ENCODE measurements around the gene RAMP2. TPM values are rescaled to one million over a fixed set of nuclear protein-coding genes. Genes with fewer than 3 reads are reported as not detected.
A peak's percentile ranks its signal among the peaks of the same experiment; 100 is the strongest.

The RAMP2 gene
- total and polyA plus RNA-seq, 4 donors: 25.2 to 106 (median 89.9) TPM

DNA sequence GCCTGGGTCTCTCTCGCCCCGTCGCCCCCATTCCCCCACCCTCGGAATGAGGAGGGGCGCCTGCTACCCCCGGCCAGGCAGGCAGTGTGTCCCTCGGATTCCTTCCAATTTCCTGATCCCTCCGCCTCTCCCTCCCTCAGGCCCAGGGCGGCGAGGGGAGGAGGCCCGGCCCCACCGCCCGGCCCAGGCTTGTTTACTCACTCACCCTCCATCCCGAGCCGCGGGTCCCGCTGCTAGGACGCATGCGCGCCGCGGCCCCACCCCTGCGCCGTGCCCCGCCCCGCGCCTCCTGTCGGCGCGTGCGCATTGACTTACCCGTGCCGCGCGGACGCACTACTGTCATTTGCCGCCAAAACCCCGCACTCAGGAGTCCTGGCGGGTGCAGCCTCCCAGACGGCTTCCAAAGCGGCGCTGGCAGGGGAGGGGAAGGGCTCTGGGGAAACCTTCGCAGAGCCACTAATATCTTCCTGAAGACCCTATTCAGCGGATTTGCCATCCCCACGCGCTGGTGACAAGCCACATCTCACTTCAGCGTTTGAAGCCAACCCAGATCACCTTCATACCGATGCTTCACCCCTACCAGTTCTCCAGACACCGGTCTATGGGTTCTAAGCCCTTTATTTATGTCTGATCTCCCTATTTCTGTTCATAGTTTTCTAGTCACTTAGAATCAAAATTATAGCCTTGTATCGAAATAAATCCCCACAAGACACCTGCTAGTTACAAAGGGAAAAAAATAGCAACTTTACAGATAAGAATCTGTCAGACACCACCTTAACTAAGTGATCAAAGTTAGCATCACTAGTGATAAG, 16.0 kb upstream of the RAMP2 start, which contains the start of gene EZH1:
EZH1 (minus strand) TSS at position 235 of the 812 bp plus-strand sequence. CDS start 16,099 bp downstream, outside the sequence.
- Histone ChIP-seq H3K36me3 (ENCODE audit: control insufficient read depth, insufficient read depth, low read length) (no peaks in the 10 kb centered on the region), H3K4me1 (ENCODE audit: control insufficient read depth, insufficient read depth, low read length) (peaks cover 17% of the 10 kb centered on the region)

DNA sequence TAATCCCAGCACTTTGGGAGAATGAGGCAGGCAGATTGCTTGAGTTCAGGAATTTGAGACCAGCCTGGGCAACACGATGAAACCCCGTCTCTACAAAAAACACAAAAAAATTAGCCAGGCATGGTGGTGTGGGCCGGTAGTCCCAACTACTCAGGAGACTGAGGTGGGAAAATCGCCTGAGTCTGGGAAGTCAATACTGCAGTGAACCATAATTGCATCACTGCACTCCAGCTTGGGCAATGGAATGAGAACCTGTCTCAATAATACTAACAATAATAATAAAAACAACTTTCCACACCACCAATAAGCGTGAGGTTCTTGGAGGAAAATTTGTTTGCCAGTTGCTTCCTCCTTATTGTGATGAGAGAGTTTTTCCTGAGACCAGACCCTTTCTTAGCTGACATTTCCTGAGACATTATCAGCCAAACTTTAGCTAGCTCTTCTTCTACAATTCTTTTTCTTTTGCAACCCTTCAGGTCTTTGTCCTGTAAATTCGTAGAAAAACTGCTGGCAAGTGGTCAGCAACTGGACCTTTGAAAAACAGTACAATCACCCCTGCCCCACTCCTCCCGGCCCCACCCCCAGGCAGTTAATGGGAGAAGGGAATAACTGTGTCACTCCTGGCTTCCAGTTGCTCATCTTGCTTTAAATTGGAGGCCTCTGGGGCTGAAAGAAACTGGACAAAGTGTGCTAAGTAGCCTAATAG, 12.7 kb upstream of the RAMP2 start:
- no peaks in the 10 kb centered on the region for H3K36me3 ChIP-seq (ENCODE audit: control insufficient read depth, insufficient read depth, low read length)
- H3K27ac ChIP-seq (ENCODE audit: low read depth, low read length): peak overlapping the region; percentile 74
- peaks cover 2% of the 10 kb centered on the region for H3K27me3 ChIP-seq (ENCODE audit: control insufficient read depth, insufficient read depth, low read length)
- 56% methylated on average over 5 of the region's 7 CpGs for WGBS (ENCODE audit: insufficient coverage)
- H3K9me3 ChIP-seq (ENCODE audit: control insufficient read depth, insufficient read depth, low read length): no peaks in the 10 kb centered on the region
- H3K4me3 ChIP-seq (ENCODE audit: low read depth, low read length): no peak overlapping the region
- H3K4me1 ChIP-seq (ENCODE audit: control insufficient read depth, insufficient read depth, low read length): peaks cover 17% of the 10 kb centered on the region
- DNase-seq (ENCODE audit: low read depth in 4 of 6, low spot score in 6 of 6): peak in 1 of 6 donors; percentile 24

More for the DNA sequence above, 16.0 kb upstream of the RAMP2 start, which contains the start of gene EZH1:
- H3K27me3 ChIP-seq (ENCODE audit: control insufficient read depth, insufficient read depth, low read length): peaks cover 2% of the 10 kb centered on the region
- H3K9me3 ChIP-seq (ENCODE audit: control insufficient read depth, insufficient read depth, low read length): no peaks in the 10 kb centered on the region
- H3K27ac ChIP-seq (ENCODE audit: low read depth, low read length): peak within 1 kb of the TSS; percentile 79
- H3K4me3 ChIP-seq (ENCODE audit: low read depth, low read length): peak within 1 kb of the TSS; percentile 74
- WGBS (ENCODE audit: insufficient coverage): 5% methylated on average over 49 of the region's 50 CpGs
- DNase-seq (ENCODE audit: low read depth in 4 of 6, low spot score in 6 of 6): peak in 5 of 6 donors; percentile 80 to 98 (median 85)

DNA sequence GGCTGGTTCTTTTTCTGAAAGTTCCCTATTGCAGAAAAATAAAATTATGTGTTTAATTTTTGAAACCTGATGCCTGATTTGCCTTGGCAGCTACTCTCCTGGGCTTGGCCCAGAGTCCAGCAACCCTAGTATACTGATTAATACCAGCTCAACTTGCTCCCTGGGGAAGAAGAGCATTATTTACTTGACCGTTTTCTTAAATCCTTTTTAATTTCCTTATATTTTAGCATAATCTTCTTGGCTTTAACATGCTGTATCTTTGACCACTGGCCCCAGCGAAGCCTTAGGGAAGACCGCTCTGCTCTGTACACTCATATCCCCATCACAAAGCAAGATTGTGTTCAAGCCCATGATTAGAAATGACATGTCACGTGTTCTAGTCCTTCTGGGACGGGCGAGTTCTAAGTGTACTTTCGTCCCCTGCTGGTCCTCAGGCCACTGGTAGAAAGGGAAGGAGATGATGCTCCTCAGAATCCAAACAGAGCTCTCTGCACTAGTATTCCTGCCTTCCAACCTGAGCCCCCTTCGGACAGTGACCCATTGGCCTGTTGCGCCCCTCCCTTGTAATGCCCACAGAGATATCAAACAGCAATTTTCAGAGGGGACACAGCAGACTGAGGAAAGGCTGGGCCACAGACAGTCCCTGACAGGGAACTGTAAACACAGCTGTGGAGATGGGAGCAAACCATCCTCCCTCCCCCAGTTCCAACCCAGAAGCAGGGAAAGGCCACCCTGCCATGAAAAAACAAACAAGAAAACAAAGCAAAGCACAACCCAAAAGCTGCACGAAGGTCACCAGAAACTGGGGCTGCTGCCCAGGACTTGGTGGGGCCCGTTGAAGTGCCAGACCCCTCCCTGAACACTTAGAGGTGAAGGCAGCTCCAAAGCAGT, 11.9 kb upstream of the RAMP2 start:
- H3K4me3 ChIP-seq (ENCODE audit: low read depth, low read length): no peak overlapping the region
- no peaks in the 10 kb centered on the region for H3K36me3 ChIP-seq (ENCODE audit: control insufficient read depth, insufficient read depth, low read length)
- peak overlapping the region; percentile 74 for H3K27ac ChIP-seq (ENCODE audit: low read depth, low read length)
- H3K9me3 ChIP-seq (ENCODE audit: control insufficient read depth, insufficient read depth, low read length): no peaks in the 10 kb centered on the region
- peaks cover 2% of the 10 kb centered on the region for H3K27me3 ChIP-seq (ENCODE audit: control insufficient read depth, insufficient read depth, low read length)
- WGBS (ENCODE audit: insufficient coverage): 68% methylated on average over 8 of the region's 11 CpGs
- DNase-seq (ENCODE audit: low read depth in 4 of 6, low spot score in 6 of 6): peak in 1 of 6 donors; percentile 57
- H3K4me1 ChIP-seq (ENCODE audit: control insufficient read depth, insufficient read depth, low read length): peaks cover 11% of the 10 kb centered on the region

DNA sequence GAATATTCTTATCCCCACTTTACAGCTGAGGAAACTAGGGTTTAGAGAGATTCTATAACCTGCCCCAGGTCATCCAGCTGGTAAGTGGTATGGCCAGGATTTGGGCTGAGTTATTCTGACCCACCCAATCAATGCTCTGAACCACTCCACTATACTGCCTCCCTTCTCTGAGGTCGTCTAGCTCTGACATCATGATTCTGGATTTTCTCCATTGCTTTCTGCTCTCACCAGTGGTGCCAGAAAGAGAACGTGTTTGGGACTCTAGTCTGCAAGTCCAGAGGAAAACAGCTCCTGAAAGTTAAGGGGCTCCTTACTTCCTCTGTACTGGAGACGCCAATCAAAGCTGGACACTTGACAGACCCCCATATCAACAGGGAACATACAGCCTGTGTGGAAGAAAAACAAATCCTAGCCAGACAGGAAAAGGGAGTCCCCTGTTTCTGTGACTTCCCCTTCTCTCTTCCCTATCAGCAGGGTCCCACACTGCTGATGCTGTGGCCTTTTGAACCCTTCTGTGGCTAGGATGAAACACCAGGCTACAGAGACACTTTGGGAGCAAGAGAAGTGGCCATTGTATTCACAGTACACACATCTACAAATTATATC, 10.2 kb upstream of the RAMP2 start:
- peak overlapping the region; percentile 40 for H3K27ac ChIP-seq (ENCODE audit: low read depth, low read length)

DNA sequence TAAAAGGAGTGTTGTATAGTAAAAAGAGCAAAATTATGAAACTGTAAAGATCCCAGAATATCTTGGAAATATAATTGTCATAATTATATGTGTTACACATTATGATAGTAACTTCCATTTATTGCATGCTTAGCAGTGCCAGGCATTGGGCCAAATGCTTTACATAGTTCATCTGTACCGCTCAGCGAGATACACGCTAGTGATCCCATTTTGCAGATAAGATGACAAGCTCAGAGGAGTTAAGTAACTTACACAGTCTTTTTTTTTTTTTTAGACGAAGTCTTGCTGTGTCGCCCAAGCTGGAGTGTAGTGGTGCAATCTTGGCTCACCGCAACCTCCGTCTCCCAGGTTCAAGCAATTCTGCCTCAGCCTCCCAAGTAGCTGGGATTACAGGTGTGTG, 9.4 kb upstream of the RAMP2 start:
- Histone ChIP-seq H3K27me3 (ENCODE audit: control insufficient read depth, insufficient read depth, low read length) (no peaks in the 10 kb centered on the region), H3K4me3 (ENCODE audit: low read depth, low read length) (no peak overlapping the region), H3K9me3 (ENCODE audit: control insufficient read depth, insufficient read depth, low read length) (no peaks in the 10 kb centered on the region), H3K27ac (ENCODE audit: low read depth, low read length) (no peak overlapping the region), H3K36me3 (ENCODE audit: control insufficient read depth, insufficient read depth, low read length) (peaks cover 6% of the 10 kb centered on the region), H3K4me1 (ENCODE audit: control insufficient read depth, insufficient read depth, low read length) (peaks cover 4% of the 10 kb centered on the region)
- DNase-seq (ENCODE audit: low read depth in 4 of 6, low spot score in 6 of 6): no peak
- WGBS (ENCODE audit: insufficient coverage): 100% methylated on average over 1 of the region's 7 CpGs

More for the DNA sequence above, 10.2 kb upstream of the RAMP2 start:
- peaks cover 4% of the 10 kb centered on the region for H3K36me3 ChIP-seq (ENCODE audit: control insufficient read depth, insufficient read depth, low read length)
- peaks cover under 1% of the 10 kb centered on the region for H3K27me3 ChIP-seq (ENCODE audit: control insufficient read depth, insufficient read depth, low read length)
- H3K4me1 ChIP-seq (ENCODE audit: control insufficient read depth, insufficient read depth, low read length): peaks cover 4% of the 10 kb centered on the region
- no peaks in the 10 kb centered on the region for H3K9me3 ChIP-seq (ENCODE audit: control insufficient read depth, insufficient read depth, low read length)
- 52% methylated on average over 3 of the region's 3 CpGs for WGBS (ENCODE audit: insufficient coverage)
- DNase-seq (ENCODE audit: low read depth in 4 of 6, low spot score in 6 of 6): peak in 1 of 6 donors; percentile 37
- H3K4me3 ChIP-seq (ENCODE audit: low read depth, low read length): no peak overlapping the region

DNA sequence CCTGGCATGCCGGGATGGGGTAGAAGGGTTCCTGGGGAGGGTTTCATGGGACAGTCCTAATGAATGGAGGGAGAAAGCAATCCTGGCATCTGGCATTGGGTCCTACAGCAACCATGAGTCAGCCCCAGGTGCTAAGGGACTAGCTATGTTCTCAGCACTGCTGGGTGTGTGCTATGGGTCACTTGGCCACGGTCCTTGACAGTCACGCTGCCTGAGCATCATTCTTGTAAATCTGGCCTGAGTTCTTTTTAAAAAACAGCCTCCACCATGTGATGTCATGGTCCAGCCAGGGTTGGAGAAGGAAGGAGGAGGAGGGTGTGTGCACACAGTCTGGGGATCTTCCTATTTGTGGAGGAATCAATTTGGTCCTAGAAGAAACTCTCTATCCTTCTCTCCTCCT, 6.2 kb upstream of the RAMP2 start:
- H3K4me3 ChIP-seq (ENCODE audit: low read depth, low read length): no peak overlapping the region
- H3K36me3 ChIP-seq (ENCODE audit: control insufficient read depth, insufficient read depth, low read length): peaks cover 6% of the 10 kb centered on the region
- H3K27me3 ChIP-seq (ENCODE audit: control insufficient read depth, insufficient read depth, low read length): peaks cover under 1% of the 10 kb centered on the region
- no peaks in the 10 kb centered on the region for H3K9me3 ChIP-seq (ENCODE audit: control insufficient read depth, insufficient read depth, low read length)
- 100% methylated on average over 1 of the region's 3 CpGs for WGBS (ENCODE audit: insufficient coverage)
- peak in 1 of 6 donors; percentile 17 for DNase-seq (ENCODE audit: low read depth in 4 of 6, low spot score in 6 of 6)
- no peak overlapping the region for H3K27ac ChIP-seq (ENCODE audit: low read depth, low read length)
- H3K4me1 ChIP-seq (ENCODE audit: control insufficient read depth, insufficient read depth, low read length): peaks cover 4% of the 10 kb centered on the region

DNA sequence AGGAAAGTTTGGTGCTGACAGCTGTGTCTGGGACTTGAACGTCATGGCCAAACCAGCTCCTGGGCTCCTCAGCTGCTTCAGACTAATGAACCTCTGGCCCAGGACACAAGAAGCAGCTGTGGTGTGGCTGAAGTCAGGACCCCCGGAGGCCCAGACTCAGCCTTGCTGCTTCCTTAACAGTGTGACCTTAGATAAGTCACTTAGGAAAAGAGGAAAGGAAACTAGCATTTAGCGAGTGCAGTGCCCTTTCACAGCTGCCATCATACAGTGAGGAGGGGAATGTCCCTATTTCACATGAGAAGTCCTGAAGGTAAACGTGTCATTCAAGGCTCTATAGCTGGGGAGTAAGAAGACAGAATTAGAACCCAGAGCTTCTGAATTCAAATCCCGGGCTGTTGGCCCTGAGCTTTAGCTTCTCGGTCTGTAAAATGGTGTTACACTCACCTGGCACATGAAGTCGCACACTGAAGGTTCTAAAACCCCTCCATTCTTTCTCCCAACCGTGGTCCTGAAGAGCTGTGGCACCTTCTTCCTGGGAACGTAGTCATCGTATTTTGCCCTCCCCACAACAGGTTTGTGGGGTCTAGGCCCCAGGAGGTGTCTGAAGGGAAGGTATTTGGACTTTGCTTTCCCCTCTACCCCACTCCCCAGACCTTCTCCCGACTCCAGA, 910 bp upstream of the RAMP2 start:
- Histone ChIP-seq H3K36me3 (ENCODE audit: control insufficient read depth, insufficient read depth, low read length) (peaks cover 6% of the 10 kb centered on the region), H3K27ac (ENCODE audit: low read depth, low read length) (peak overlapping the region; percentile 25), H3K9me3 (ENCODE audit: control insufficient read depth, insufficient read depth, low read length) (no peaks in the 10 kb centered on the region), H3K4me1 (ENCODE audit: control insufficient read depth, insufficient read depth, low read length) (peaks cover 22% of the 10 kb centered on the region), H3K27me3 (ENCODE audit: control insufficient read depth, insufficient read depth, low read length) (peaks cover 9% of the 10 kb centered on the region), H3K4me3 (ENCODE audit: low read depth, low read length) (peak overlapping the region; percentile 58)
- DNase-seq (ENCODE audit: low read depth in 4 of 6, low spot score in 6 of 6): no peak
- 52% methylated on average over 5 of the region's 11 CpGs for WGBS (ENCODE audit: insufficient coverage)

DNA sequence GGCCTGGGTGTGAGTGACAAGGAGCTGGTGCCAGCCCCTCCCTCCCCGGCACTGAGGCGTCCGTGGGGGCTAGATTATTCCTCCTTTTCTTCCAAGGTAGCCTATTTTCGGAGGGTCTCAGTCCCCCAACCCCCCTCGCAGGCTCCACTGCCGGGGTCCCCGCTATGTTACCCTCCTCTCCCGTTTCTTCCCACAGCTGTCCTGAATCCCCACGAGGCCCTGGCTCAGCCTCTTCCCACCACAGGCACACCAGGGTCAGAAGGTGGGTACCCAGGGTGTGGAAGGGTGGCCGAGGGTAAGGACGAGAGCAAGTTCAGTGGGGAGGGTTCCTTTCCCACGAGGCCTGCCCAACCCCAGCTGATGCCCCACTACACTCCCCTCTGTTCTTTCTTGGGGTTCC, 611 bp downstream of the RAMP2 start:
- 41% methylated on average over 4 of the region's 12 CpGs for WGBS (ENCODE audit: insufficient coverage)
- DNase-seq (ENCODE audit: low read depth in 4 of 6, low spot score in 6 of 6): no peak
- peak overlapping the region; percentile 42 for H3K27ac ChIP-seq (ENCODE audit: low read depth, low read length)

More for the DNA sequence above, 611 bp downstream of the RAMP2 start:
- H3K9me3 ChIP-seq (ENCODE audit: control insufficient read depth, insufficient read depth, low read length): no peaks in the 10 kb centered on the region
- peak overlapping the region; percentile 58 for H3K4me3 ChIP-seq (ENCODE audit: low read depth, low read length)
- H3K4me1 ChIP-seq (ENCODE audit: control insufficient read depth, insufficient read depth, low read length): peaks cover 22% of the 10 kb centered on the region
- peaks cover 9% of the 10 kb centered on the region for H3K27me3 ChIP-seq (ENCODE audit: control insufficient read depth, insufficient read depth, low read length)
- H3K36me3 ChIP-seq (ENCODE audit: control insufficient read depth, insufficient read depth, low read length): no peaks in the 10 kb centered on the region

Data from spinal cord (tissue), 10 donors.